Measurements from ENCODE around the gene LCN15. TPM values are rescaled to one million over a fixed set of nuclear protein-coding genes. Genes with fewer than 3 reads are reported as not detected.
A peak's percentile ranks its signal among the peaks of the same experiment; 100 is the strongest.
"Not testable (repeated sequence)": the region's sequence is repeated elsewhere in the genome, so short reads cannot be mapped to it uniquely, and the experiment has no call there.

LCN15 gene
- total RNA-seq, 2 donors from 2014 or later, result not detected

DNA sequence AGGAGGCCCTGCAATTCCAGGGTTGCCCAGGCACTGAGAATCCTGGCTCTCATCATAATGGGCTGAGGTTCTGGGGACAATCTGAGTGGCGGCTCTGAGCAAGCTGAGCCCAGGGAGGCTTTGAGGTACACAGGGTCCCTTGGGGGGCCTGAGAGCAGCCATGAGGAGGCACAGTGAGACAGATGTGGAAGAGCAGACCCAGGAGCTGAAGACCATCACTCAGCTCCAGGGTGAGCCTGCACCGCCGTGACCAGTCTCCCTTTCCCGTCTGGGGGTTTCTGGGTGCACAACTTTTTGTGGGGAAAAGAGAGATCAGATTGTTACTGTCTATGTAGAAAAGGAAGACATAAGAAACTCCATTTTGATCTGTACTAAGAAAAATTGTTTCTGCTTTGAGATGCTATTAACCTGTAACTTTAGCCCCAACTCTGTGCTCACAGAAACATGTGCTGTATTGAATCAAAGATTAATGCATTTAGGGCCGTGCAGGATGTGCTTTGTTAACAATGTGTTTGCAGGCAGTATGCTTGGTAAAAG, 32.0 kb upstream of the LCN15 start, which contains the start of gene CCDC183:
CCDC183 (plus strand) TSS at position 101 of the 537 bp plus-strand sequence; CDS start at position 161, 60 bp downstream.
- no peak for DNase-seq (ENCODE audit: low spot score)
- intact Hi-C loops (cut with DNase I), result no loop called here

DNA sequence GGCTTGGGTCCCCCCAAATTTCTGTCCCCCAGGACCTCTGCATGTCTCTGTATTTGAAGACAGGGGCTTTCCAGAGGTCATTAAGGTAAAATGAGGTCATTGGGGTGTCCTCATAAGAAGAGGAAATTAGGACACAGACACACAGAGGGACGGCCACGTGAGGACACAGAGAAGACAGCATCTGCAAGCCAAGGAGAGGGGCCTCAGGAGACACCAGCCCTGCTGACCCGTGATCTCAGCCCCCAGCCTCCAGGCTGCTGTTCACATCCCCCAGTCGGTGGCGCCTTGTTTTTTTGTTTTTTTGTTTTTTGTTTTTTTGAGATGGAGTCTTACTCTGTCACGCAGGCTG, 30.7 kb upstream of the LCN15 start:
- intact Hi-C loops (cut with DNase I), result loop anchor here in 1 of 2 donors (5.0 kb wide), 1 partner anchor 147 kb away; the partner anchor contains the start of gene FBXW5
- peak; percentile 28 for DNase-seq (ENCODE audit: low spot score)

DNA sequence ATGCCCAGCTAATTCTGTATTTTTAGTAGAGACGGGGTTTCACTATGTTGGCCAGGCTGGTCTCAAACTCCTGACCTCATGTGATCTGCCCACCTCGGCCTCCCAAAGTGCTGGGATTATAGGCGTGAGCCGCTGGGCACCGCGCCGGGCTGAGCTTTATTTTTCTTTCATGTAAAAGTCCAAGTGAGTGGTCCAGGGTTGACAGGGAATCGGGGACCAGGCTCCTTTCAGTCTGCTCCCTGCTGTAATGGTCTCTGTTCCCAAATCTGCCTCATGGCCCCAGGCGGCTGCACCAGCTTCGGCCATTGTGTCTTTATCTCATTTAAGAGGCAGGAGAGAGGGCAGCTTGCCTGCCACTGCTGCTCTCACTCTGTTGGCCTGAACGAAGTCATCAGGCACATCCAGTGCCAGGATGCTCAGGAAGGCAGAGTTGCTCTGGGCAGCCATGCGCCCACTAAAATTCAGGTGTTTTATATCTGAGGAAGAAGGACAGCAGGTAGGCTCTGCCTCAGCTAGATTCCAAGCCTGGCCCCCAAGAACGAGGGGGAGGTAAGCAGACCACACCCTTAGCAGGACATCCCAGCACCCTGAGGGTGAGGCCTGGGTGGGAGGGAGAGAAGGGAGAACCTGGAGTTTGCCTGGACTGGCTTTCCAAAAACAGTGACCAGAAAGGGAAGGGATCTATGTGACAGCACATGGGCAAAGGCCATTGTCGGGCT, 30.1 kb upstream of the LCN15 start:
- intact Hi-C loops (cut with DNase I), result loop anchor here in 1 of 2 donors (5.0 kb wide), 1 partner anchor 148 kb away; the partner anchor contains the start of gene FBXW5

DNA sequence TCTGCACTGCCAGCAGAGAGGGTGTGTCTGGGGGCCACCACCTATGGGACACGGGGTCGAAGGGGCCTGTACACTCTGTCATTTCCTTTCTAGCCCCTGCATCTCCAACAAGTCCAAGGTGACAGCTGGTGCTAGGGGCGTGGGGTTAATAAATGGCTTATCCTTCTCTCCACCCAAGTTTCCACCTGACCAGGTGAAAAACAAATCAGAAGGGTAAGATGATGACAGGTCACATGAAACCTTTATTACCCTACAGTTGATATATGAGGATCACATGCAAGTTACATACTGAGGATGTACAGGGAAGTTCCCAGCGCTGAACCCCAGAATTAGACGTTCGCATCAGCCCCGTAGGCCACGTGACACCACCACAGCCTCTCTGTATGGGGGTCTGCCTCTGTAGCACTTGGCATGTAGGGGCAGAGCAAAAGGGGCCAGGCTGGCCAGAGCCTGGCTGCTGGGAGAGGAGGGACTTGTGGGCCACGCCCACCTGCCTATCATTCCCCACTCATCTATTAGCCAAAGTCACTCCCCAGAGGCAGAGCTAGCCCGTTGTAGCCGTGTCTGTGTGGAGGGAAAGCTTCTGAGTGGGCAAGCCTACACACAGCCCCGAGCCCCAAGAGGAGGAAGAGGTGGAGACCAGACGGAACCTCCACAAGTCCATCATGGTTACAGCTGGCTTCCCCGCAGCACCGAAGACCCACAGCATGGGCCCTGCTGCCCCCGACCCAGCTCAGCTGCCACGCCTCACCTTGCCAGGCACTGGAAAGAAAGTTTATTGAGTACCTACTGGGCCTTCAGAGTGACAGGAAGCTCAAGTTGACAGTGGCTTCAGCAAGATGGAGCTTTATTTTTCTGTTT, 29.0 kb upstream of the LCN15 start:
- intact Hi-C loops (cut with DNase I), result loop anchor here in 1 of 2 donors (5.0 kb wide), 1 partner anchor 149 kb away; the partner anchor contains the start of gene FBXW5
- DNase-seq (ENCODE audit: low spot score), result peak; percentile 60

More for the DNA sequence above, 30.1 kb upstream of the LCN15 start:
- DNase-seq (ENCODE audit: low spot score), result peak; percentile 70

DNA sequence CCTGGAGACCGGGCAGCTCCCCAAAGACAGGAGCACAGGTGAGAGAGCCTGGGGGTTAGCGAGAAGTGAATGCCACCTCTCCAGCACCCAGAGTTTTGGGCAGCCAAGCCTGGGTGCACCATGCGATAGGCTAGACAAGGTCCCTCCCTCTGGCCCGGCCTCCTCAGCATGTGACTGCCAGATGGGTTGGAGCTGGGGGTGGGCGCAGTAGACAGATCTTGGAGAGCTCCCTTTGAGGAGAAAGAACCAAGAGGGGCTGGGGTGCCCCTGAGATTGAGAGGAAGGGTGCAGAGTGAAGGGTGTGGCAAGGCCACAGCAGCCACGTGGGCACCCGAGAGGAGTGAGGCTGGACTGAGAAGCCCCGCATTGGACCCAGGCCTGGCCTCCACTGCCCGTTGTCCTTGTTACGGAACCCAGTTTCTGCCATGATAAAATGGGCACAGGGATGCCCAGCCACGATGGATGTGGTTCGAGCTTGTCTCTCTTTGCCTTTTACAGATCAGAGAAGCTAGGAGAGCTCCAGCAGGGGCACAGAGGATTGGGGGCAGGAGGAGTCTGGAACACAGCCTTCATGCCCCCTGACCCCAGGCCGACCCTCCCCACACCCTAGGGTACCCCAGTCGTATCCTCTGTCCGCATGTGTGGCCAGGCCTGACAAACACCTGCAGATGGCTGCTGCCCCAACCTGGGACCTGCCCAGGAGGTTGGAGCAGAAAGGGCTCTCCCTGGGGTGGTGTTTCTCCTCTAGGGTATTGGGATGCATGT, 28.2 kb upstream of the LCN15 start:
- intact Hi-C loops (cut with DNase I), result loop anchor here in 1 of 2 donors (5.0 kb wide), 1 partner anchor 150 kb away; the partner anchor contains the start of gene FBXW5
- DNase-seq (ENCODE audit: low spot score), result peak; percentile 76

DNA sequence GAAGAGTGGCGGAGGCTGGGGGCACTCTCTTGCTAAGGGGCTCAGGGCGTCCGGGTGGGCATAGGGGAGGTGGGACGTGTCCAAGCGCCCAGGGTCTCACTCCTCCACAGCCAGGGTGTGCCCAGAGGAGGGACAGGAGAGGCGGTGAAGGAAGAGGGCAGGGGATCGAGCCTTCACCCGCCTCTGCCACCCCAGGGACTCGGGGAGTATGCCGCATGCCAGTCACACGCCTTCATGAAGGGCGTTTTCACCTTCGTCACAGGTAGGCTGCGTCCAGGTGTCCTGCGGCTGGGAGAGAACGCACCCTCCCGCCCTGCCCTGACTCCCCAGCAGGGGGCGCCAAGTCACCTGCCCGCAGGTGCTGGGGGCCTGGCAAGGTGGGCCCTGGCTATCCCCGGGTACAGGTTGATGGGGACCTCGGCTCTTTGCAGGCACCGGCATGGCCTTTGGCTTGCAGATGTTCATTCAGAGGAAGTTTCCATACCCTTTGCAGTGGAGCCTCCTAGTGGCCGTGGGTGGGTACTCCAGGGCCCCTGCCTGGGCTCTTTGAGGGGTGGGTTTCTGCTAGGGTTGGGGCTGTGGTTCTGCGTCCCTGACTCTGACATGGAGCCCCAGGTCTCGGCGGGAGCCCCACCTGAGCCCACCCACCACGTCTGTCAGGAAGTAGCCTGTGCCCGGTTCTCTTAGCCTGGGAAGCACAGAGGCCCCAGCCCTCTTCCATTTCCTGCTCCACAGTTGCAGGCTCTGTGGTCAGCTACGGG, 27.4 kb upstream of the LCN15 start:
- peak; percentile 87 for DNase-seq (ENCODE audit: low spot score)
- intact Hi-C loops (cut with DNase I), result loop anchor here in 1 of 2 donors (5.0 kb wide), 1 partner anchor 151 kb away; the partner anchor contains the start of gene FBXW5

DNA sequence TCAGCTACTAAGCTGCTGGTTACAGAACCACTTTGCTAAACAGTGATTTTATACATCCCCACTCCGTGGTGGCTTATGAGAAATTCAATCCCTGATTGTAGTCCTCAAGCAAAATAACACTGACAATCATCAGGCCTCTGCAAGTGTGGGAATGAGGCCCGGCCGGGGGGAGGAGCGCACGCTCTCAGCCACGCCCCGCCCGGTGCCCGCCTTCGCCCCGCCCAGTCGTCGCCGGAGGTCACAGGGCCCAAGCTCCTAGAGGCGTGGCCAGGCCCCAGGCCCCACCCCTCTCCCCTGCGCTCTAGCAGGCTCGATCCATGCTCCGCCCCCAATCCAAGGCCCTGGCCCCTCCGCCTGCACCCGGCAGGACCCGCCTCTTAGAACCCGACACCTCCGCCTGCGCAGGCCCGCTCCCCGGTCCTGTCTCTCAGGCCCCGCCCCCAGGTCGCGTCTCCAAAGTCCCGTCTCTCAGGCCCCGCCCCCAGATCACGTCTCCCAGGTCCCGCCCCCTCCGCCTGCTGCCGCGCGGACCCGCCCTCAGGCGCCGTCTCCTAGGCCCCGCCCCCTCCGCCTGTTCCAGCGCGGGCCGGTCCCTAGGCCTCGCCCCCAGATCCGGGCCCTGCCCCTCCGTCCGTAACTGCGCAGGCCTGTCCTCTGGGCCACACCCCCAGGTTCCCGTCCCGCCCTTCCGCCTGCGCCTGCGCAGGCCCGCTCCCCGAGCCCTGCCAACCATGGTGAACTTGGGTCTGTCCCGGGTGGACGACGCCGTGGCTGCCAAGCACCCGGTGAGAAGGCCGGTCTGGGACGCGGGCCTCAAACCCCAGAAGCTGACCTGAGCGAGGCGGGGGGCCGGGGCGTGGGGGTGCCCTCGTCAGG, 26.6 kb upstream of the LCN15 start, which contains the start of gene TMEM141:
TMEM141 (plus strand) TSS at position 705 of the 876 bp plus-strand sequence; CDS start at position 732, 27 bp downstream.
- peak; percentile 100 for DNase-seq (ENCODE audit: low spot score)

DNA sequence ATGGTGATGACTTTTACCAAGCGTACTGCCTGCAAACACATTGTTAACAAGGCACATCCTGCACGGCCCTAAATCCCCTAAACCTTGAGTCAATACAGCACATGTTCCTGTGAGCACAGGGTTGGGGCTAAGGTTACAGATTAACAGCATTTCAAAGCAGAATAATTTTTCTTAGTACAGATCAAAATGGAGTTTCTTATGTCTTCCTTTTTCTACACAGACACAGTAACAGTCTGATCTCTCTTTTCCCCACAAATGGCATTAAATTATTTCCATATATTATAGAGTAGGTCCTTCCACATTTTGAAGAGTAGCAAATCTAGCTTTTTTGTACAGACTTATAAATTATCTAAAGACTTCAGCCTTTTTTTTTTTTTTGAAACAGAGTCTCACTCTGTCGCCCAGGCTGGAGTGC, 25.2 kb upstream of the LCN15 start:
- intact Hi-C loops (cut with DNase I), result loop anchor here in 1 of 2 donors (5.0 to 10.0 kb wide), 2 partner anchors 238 to 275 kb away; partner anchors contain the start of gene ABCA2
- no peak for DNase-seq (ENCODE audit: low spot score)

More for the DNA sequence above, 26.6 kb upstream of the LCN15 start, which contains the start of gene TMEM141:
- intact Hi-C loops (cut with DNase I), result loop anchor here in 1 of 2 donors (5.0 kb wide), 1 partner anchor 151 kb away; the partner anchor contains the start of gene FBXW5

DNA sequence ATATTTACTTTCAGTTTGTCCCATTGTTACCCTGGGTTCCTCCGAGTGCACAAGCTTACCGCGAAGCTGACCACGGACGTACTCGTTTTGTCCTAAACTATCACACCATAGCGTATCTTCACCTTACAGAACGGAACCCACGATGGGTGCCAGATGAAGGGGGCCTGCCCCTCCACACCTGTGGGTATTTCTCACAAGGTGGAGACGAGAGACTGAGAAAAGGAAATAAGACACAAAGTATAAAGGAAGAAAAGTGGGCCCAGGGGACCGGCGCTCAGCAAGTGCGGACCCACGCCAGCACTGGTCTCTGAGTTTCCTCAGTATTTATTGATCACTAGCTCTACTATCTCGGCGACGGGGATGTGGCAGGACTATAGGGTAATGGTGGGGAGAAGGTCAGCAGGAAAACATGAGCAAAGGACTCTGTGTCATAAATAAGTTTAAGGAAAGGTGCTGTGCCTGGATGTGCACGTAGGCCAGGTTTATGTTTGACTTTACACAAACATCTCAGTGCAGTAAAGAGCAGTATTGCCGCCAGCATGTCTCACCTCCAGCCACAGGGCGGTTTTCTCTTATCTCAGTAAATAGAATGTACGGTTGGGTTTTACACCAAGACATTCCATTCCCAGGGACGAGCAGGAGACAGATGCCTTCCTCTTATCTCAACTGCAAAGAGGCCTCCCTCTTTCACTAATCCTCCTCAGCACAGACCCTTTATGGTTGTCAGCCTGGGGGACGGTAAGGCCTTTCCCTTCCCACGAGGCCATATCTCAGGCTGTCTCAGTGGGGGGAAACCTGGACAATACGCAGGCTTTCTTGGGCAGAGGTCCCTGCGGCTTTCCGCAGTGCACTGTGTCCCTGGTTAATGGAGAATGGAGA, 24.6 kb upstream of the LCN15 start:
- intact Hi-C loops (cut with DNase I), result loop anchor here in 1 of 2 donors (5.0 to 10.0 kb wide), 2 partner anchors 238 to 276 kb away; partner anchors contain the start of gene ABCA2
- DNase-seq (ENCODE audit: low spot score), result peak; percentile 67

DNA sequence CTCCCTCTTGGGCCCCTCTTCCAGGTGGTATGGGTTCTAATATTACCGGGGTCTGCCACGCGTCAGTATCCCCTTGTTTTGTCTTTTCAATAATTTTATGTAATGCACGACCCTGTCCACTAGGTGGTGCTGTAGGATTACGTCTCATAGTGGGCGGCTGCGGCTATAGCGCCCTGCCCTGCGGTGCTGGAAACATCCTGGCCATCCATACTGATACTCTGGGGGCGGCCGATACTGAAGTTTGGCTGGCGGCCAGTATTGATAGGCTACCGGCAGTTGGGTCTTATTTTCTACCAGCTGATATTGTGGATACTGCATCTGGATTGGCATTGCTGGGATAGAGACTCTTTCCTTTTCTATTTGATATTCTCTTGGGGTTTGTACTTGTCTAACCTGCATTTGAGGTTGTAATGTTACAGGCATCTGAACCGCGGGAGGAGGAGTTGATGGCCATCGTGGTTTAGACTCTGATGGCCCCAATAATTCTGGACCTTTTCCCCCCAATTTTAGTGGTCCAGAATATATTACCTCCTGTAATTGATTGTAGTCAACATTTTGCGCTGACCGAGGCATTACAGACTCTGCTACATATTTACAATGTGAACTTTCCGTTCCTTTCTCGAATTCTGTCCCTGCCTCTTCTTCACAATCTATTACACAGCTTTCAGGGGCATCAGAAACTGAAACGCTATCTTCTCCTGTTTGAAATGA, 23.5 kb upstream of the LCN15 start:
- intact Hi-C loops (cut with DNase I), result loop anchor here (2.0 to 10.0 kb wide), 3 partner anchors 239 to 277 kb away; partner anchors contain the start of gene ABCA2 (in 1 of the 2)
- peak; percentile 88 for DNase-seq (ENCODE audit: low spot score)

DNA sequence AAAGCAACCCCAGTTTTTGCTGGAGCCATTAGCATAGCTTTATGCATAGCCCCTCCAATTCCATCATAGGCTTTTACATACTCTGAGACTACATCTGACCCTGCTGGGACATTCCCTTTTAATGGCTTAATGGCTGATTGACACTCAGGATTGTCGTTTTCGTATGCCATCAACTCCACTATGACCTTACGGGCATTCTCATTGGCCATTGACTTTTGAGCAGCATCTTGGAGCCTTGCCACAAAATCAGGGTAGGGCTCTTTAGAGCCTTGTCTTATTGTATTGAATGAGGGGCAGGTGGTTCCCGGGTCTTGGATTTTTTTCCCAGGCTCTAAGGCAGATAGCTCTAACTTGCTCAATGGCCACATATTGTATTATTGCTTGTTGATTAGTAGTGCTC, 22.7 kb upstream of the LCN15 start:
- intact Hi-C loops (cut with DNase I), result loop anchor here (2.0 to 10.0 kb wide), 3 partner anchors 240 to 278 kb away; partner anchors contain the start of gene ABCA2 (in 1 of the 2)
- DNase-seq (ENCODE audit: low spot score), result not testable (repeated sequence)

DNA sequence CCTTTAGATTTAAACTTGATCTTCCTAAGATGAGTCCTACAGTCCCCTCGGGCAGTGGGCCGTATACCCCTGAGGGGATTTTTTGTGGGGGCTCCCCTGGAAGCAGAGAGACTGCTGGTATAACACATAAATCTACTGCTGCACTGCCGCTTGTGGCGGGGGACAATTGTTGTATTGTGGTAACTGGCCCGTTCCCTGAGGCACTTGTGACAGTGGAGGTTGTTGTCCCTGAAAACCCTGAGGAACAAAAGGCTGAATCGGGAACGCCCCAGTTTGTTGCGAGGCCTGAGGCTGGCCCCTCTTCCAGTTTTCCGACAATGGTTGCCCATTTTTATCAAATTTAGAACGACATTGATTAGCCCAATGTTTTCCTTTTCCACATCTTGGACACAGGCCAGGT, 22.1 kb upstream of the LCN15 start:
- intact Hi-C loops (cut with DNase I), result loop anchor here (2.0 to 10.0 kb wide), 3 partner anchors 240 to 278 kb away; partner anchors contain the start of gene ABCA2 (in 1 of the 2)
- DNase-seq (ENCODE audit: low spot score), result peak; percentile 40

DNA sequence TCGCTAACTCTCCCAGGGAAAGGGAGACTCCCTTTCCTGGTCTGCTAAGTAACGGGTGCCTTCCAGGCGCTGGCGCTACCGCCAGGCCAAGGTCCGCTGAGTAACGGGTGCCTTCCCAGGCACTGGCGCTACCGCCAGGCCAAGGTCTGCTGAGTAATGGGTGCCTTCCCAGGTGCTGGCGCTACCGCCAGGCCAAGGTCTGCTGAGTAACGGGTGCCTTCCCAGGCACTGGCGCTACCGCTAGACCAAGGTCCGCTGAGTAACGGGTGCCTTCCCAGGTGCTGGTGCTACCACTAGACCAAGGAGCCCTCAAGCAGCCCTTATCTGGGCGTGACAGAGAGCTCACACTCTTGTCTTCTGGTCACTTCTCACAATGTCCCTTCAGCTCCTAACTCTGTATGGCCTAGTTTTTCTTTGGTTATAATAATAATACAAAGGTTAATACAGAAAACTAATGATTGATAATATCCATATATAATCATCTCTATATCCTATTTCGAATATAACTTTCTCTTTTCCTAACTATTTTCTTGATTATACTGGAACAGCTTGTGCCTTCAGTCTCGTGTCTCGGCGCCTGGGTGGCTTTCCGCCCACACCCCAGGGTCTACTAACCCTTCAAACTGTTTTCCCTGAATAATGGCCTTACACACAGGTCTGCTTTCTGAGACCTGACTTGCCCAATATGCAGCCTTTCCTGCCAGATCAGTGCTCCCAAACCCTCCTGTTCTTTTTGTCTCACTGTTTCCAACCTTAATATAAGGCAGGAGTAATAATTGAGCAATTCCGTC, 21.4 kb upstream of the LCN15 start:
- peak; percentile 32 for DNase-seq (ENCODE audit: low spot score)
- intact Hi-C loops (cut with DNase I), result loop anchor here (2.0 to 10.0 kb wide), 4 partner anchors 241 to 279 kb away; partner anchors contain the start of gene ABCA2 (in 1 of the 2)

DNA sequence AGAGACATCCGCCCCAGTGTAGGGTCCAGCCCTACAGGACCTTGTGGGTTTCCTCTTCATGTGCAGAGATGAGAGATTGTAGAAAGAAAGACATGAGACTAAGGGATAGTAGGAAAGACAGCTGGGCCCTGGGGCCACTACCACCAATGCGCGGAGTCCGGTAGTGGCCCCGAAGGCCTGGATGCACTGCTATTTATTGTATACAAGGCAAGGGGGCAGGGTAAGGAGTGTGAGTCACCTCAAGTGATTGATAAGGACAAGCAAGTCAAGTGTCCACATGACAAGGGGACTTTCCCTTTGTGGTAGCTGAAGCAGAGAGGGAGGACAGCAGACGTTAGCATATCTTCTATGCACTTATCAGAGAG, 20.7 kb upstream of the LCN15 start:
- intact Hi-C loops (cut with DNase I), result loop anchor here (2.0 to 10.0 kb wide), 3 partner anchors 242 to 280 kb away; partner anchors contain the start of gene ABCA2 (in 1 of the 2)
- peak; percentile 57 for DNase-seq (ENCODE audit: low spot score)

All from posterior vena cava (tissue), 2 donors.